Muscle of back (tissue), 11 donors: ENCODE data around the gene TDRD6. TPM values are rescaled to one million over a fixed set of nuclear protein-coding genes. Genes with fewer than 3 reads are reported as not detected.
"Not testable (repeated sequence)": the region's sequence is repeated elsewhere in the genome, so short reads cannot be mapped to it uniquely, and the experiment has no call there.

Source experiments
- DNase-seq, 3 donors: peaks; one replicate each; pipeline versions ENCODE4 v3.0.0 to v3.0.0-alpha.2; 2013
- polyA plus RNA-seq, 10 donors: library from polyadenylated mRNA; unstranded; fragments of 120-200 nt; gene quantifications; one replicate each; pipeline ENCODE4 v1.2.1, GENCODE V29; 2013; ENCODE audit not compliant: insufficient read length in 10 of 10

Gene TDRD6
- polyA plus RNA-seq, 10 donors = 0.37 to 1.8 (median 0.82) TPM

GRCh38 chr6:46741482-46741881 lies 53.8 kb downstream of the TDRD6 start:
- no peak for DNase-seq

DNA sequence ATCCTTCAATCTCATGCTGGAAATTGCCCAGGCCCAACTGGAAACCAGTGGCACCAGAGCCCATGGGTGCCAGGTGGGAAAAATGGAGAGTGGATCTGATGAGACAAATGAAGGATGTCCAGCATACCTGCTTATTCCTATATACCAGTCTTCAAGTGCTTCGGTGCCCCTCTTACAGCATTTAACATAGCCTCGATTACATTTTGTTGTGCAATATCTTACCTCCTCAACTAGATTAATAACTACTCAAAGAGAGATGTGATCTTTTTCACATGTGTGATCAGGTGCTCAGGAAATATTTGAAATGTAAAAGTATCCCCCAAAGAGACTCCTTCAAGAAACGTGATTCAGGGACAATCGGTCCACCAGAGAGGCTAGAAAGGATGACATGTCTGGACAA lies 54.2 kb downstream of the TDRD6 start:
- DNase-seq = no peak

DNA sequence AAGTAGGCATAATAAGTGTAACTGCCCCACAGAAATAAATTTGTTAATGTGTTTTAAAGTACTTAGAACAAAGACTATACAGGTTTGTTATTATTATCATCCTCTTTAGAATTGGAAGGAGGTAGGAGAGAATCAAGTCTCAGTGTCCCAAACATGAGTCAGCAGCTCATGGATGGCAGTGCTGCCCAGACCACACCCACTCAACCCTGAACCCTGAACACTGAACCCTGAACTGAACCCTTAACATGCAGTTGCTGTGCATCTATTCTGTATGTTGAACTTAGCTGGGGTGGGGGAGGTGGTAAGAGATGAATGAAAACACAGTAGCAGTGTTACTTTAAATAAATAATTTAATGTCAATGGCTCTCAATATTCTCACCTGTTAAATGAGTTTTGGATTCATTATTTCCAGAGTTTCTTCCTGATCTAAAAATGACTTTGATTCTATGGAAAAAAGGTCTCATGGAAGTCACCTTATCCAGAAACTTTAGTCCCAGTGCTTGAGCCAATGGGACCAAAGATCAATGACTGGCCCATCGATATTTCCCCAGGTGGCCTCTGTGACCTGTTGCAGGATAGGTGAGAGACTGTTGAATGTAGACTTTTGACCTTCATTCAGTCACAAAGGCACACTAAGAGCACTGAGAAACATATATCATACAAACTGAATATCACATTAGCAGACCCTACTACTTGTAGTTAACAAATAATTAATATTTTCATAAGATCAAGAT lies 55.9 kb downstream of the TDRD6 start:
- DNase-seq = no peak

DNA sequence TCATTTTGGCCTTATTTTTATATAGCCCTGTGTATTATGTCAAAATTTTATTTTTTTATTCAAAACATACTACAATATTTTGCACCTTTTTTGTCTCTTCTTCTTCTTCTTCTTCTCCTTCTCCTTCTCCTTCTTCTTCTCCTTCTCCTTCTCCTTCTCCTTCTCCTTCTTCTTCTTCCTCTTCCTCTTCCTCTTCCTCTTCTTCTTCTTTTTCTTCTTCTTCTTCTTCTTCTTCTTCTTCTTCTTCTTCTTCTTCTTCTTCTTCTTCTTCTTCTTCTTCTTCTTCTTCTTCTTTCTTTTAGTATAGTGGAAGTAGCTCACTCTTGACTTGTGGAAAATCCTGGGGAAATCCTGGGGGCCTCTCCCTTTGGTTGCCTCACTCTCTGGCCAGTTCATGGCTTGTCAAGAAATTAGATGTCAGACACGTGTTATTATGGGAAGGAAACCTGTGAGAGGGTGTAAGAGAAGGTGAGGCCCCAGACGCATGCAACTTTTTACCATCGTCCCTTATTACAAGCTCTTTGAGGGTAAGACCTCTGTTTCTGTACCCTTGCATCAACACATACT lies 56.6 kb downstream of the TDRD6 start:
- not testable (repeated sequence) for DNase-seq

DNA sequence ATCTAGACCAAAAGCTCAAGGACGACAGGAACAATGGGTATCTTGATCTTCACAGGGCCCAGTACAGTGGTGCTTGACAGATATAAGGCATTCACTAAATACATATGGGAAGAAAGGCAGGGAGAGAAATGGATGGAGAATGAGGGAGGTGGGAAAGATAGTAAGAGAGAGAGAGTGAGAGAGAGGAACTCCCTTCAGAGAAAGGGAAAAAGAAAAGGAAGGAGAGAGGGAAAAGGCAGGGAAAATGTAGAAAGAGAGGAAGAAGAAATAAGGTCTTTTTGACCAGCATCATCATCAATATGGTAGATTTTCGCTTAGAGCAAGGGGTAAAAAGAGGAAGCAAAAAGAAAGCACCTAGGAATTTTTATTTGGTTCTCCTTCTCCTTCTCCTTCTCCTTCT lies 58.3 kb downstream of the TDRD6 start:
- no peak for DNase-seq

GRCh38 chr6:46746696-46747095 lies 59.0 kb downstream of the TDRD6 start, which contains the start of gene ANKRD66:
Gene ANKRD66 (plus strand): TSS chr6:46746933. CDS start chr6:46751949, 5,016 bp downstream.
- DNase-seq = peak in 1 of 3 donors; percentile 11

GRCh38 chr6:46748940-46749503 lies 61.3 kb downstream of the TDRD6 start:
- no peak for DNase-seq

GRCh38 chr6:46749731-46750130 lies 62.0 kb downstream of the TDRD6 start:
- DNase-seq = no peak

DNA sequence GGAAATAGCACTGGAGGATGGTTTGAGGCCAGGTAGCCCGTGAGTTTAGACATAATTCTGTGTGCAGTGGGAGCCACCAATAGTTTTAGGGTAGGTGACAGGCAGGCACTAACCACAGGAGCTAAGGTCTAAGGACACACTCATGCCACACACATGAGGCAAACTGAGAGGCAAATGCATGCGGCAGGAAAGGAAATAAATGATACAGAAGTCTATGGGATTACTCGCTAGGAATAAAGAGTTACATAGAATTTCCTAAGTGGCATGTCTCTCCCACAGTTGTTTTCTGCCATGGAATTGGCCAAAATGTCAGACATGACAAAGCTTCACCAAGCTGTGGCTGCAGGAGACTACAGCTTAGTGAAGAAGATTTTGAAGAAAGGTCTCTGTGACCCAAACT lies 64.0 kb downstream of the TDRD6 start:
- no peak for DNase-seq

Other genes with a start within 250 kb of the TDRD6 start
- gene RCAN2, start 196.4 kb upstream of the TDRD6 start, polyA plus RNA-seq = 1 to 10 TPM; 3.6 to 7.2 (median 4.7) TPM
- 1 to 10 TPM; 1.5 to 3.1 (median 2.2) TPM for gene CYP39A1, start 35.1 kb upstream of the TDRD6 start, polyA plus RNA-seq
- 10 to 100 TPM in 9 of 10 donors, 1 to 10 TPM in 1; 9.9 to 33.8 (median 14.8) TPM for gene SLC25A27, start 34.9 kb upstream of the TDRD6 start, polyA plus RNA-seq
- 1 to 10 TPM; 1.5 to 2.7 (median 1.8) TPM for gene PLA2G7, start 47.5 kb downstream of the TDRD6 start, polyA plus RNA-seq
- 1 to 10 TPM in 5 of 10 donors, under 1 TPM in 5; 0.45 to 1.6 (median 0.96) TPM for gene ANKRD66, start 59.0 kb downstream of the TDRD6 start, polyA plus RNA-seq
- under 1 TPM in 1 of 10 donors, not detected in 9; 0.30 TPM for gene MEP1A, start 105.5 kb downstream of the TDRD6 start, polyA plus RNA-seq
- gene ADGRF5, start 234.1 kb downstream of the TDRD6 start, polyA plus RNA-seq = 10 to 100 TPM; 17.2 to 37.3 (median 28.2) TPM